B cell (primary cell): ENCODE measurements around the gene ATXN7L3. TPM values are rescaled to one million over a fixed set of nuclear protein-coding genes. Genes with fewer than 3 reads are reported as not detected.

ENCODE experiments used
- ATAC-seq: fragments of 200-7000 bp; cut with Tn5 transposase; one replicate; pipeline ENCODE4 v1.10.0; 2021; ENCODE audit warnings: low read depth, mild to moderate bottlenecking, moderate number of reproducible peaks, moderate library complexity
- CTCF ChIA-PET: fragments of 350-600 bp; sonication (Branson Sonifier 250); formaldehyde crosslinking; loops from one replicate; lab custom pipeline; 2021; ENCODE audit warnings: antibody characterized with exemption, inconsistent platforms; lab: Charles Lee
- POLR2A ChIA-PET: fragments of 350-600 bp; sonication (Branson Sonifier 250); formaldehyde crosslinking; loops from one replicate; lab custom pipeline; 2021; ENCODE audit warnings: antibody characterized with exemption; lab: Charles Lee
- DNase-seq: peaks from one replicate; pipeline ENCODE4 v3.0.0; 2013
- H2AFZ ChIP-seq: 2 replicates; pipeline ENCODE4 v1.6.1; 2012; ENCODE audit warnings: mild to moderate bottlenecking, low read depth, low read length; ENCODE audit not compliant: insufficient read depth, poor library complexity, severe bottlenecking
- H3K27ac ChIP-seq, 2 donors: 1 replicate in 1 of 2; 2 replicates in 1 of 2; pipeline ENCODE4 v1.5.1; 2012 to 2013; ENCODE audit warnings: low read length in 2 of 2, mild to moderate bottlenecking in 2 of 2, moderate library complexity in 1 of 2
- H3K27me3 ChIP-seq, 4 experiments: fragments of 200-600 bp in 1 of 4; sonication (generic) in 1 of 4; replicated peaks in 1 of 4; 1 replicate in 2 of 4; 2 replicates in 2 of 4; pipeline versions ENCODE4 v1.6.1 to v1.7.0; 2013 to 2016; ENCODE audit warnings: low read length in 3 of 4, mild to moderate bottlenecking in 2 of 4, mixed read lengths in 1 of 4, moderate library complexity in 1 of 4; ENCODE audit not compliant: insufficient read depth in 4 of 4, control insufficient read depth in 3 of 4; ENCODE audit errors: control extremely low read depth in 1 of 4
- H3K36me3 ChIP-seq, 2 experiments: replicated peaks in 1 of 2; 1 replicate in 1 of 2; 2 replicates in 1 of 2; pipeline versions ENCODE4 v1.6.1 to v1.7.1; 2013; ENCODE audit warnings: low read length in 1 of 2; ENCODE audit not compliant: insufficient read depth in 2 of 2, control insufficient read depth in 1 of 2; ENCODE audit errors: control extremely low read depth in 1 of 2, extremely low read depth in 1 of 2
- H3K4me1 ChIP-seq, 2 donors: fragments of 200-600 bp in 1 of 2; sonication (generic) in 1 of 2; 1 replicate in 1 of 2; 2 replicates in 1 of 2; pipeline versions ENCODE4 v1.5.1 to v1.6.1; 2013 to 2017; ENCODE audit warnings: low read length in 2 of 2; ENCODE audit not compliant: control insufficient read depth in 2 of 2, insufficient read depth in 2 of 2
- H3K4me2 ChIP-seq: replicated peaks from 2 replicates; pipeline ENCODE3; 2012; ENCODE audit warnings: mild to moderate bottlenecking, low read depth, low read length; ENCODE audit not compliant: poor library complexity, severe bottlenecking
- H3K4me3 ChIP-seq, 5 experiments: fragments of 200-600 bp in 1 of 5; sonication (generic) in 1 of 5; 1 replicate in 3 of 5; 2 replicates in 2 of 5; pipeline versions ENCODE4 v1.5.1 to v1.7.0; 2011 to 2016; ENCODE audit warnings: low read length in 4 of 5, mild to moderate bottlenecking in 4 of 5, low read depth in 2 of 5, control low read depth in 1 of 5, moderate library complexity in 1 of 5; ENCODE audit not compliant: insufficient read depth in 1 of 5; ENCODE audit errors: control extremely low read depth in 1 of 5, extremely low read depth in 1 of 5
- H3K79me2 ChIP-seq: fragments of 200-600 bp; sonication (generic); one replicate; pipeline ENCODE4 v1.6.0; 2016; ENCODE audit warnings: low read length; ENCODE audit not compliant: control insufficient read depth, insufficient read depth
- H3K9ac ChIP-seq: fragments of 200-600 bp; sonication (generic); 2 replicates; pipeline ENCODE4 v1.6.1; 2017; ENCODE audit warnings: mild to moderate bottlenecking, low read length, moderate library complexity
- H3K9me3 ChIP-seq, 3 donors: one replicate each; pipeline versions ENCODE4 v1.6.1 to v1.7.1; 2013; ENCODE audit warnings: low read length in 2 of 3; ENCODE audit not compliant: control insufficient read depth in 2 of 3, insufficient read depth in 1 of 3; ENCODE audit errors: control extremely low read depth in 1 of 3
- H4K20me1 ChIP-seq: 2 replicates; pipeline ENCODE4 v1.6.0; 2012; ENCODE audit warnings: mild to moderate bottlenecking, low read length; ENCODE audit not compliant: insufficient read depth, control insufficient read depth, poor library complexity, severe bottlenecking
- H3K27ac Mint-ChIP-seq: one replicate; pipeline ENCODE4 v1.8.0; 2021; ENCODE audit warnings: mixed read lengths
- H3K27me3 Mint-ChIP-seq: one replicate; pipeline ENCODE4 v1.8.0; 2021; ENCODE audit warnings: mixed read lengths
- H3K4me1 Mint-ChIP-seq: one replicate; pipeline ENCODE4 v1.8.0; 2021; ENCODE audit warnings: mixed read lengths
- H3K4me3 Mint-ChIP-seq: one replicate; pipeline ENCODE4 v1.8.0; 2021; ENCODE audit warnings: mixed read lengths
- H3K9me3 Mint-ChIP-seq: one replicate; pipeline ENCODE4 v1.8.0; 2022; ENCODE audit warnings: mixed read lengths; ENCODE audit not compliant: insufficient read depth
- CTCF ChIP-seq: fragments of 200-600 bp; IDR thresholded peaks from one replicate; pipeline ENCODE4 v1.8.0; 2022; ENCODE audit warnings: antibody characterized with exemption, mild to moderate bottlenecking
- EZH2 ChIP-seq: IDR thresholded peaks from 2 replicates; pipeline ENCODE4 v1.6.1; 2012; ENCODE audit warnings: borderline replicate concordance, low read depth, mild to moderate bottlenecking, moderate library complexity, low read length; ENCODE audit not compliant: insufficient read depth, poor library complexity, severe bottlenecking
- WGBS: methylation state at CpG from one replicate; pipeline ENCODE4 v1.1.5; 2013; ENCODE audit warnings: missing lambda C conversion rate; ENCODE audit not compliant: insufficient coverage; 5-methylcytosine and 5-hydroxymethylcytosine counted together
- intact Hi-C: fragments of 100-400 bp; cut with micrococcal nuclease; formaldehyde crosslinking; loops from one replicate; pipeline ENCODE4 v1.10.0; 2022
- polyA plus RNA-seq: library from polyadenylated mRNA; depleted of rRNA; stranded (reverse); fragments of >200 nt; gene quantifications from 2 replicates; pipeline ENCODE4 v1.2.3, GENCODE V29; 2012
- total RNA-seq, 2 donors: library from RNA; stranded (reverse); fragments of 120-200 nt in 1 of 2; gene quantifications; 1 replicate in 1 of 2; 2 replicates in 1 of 2; pipeline versions ENCODE4 v1.2.3 to v1.2.4, GENCODE V29; 2013 to 2022

The ATXN7L3 gene
- total and polyA plus RNA-seq, 2 donors (not counting 1 experiment from before 2014, with no cell fraction given): 63.6 to 107 TPM

- no peak overlapping the region for H3K4me2 ChIP-seq
- ChIA-PET POLR2A (no interaction called here), CTCF (interaction anchor here (1.2 kb wide), 1 partner anchor 36 kb away, joined by 3 read pairs; no protein-coding TSS in a partner anchor)
- no peaks in the 10 kb centered on the region for H3K27me3 Mint-ChIP-seq
- H3K9me3 Mint-ChIP-seq: no peaks in the 10 kb centered on the region
- H4K20me1 ChIP-seq: no peaks in the 10 kb centered on the region
- TF ChIP-seq CTCF: no peak
- no peak for TF ChIP-seq EZH2
- no peak overlapping the region for H3K27ac ChIP-seq
- WGBS: 94% methylated on average over 4 of the region's 4 CpGs
- no peaks in the 10 kb centered on the region for H3K36me3 ChIP-seq
- H3K9me3 ChIP-seq: no peaks in the 10 kb centered on the region
- H3K4me3 ChIP-seq: no peak overlapping the region
- DNase-seq: no peak
- H3K79me2 ChIP-seq: no peaks in the 10 kb centered on the region
- no peak overlapping the region for H3K4me3 Mint-ChIP-seq
- H3K4me1 Mint-ChIP-seq: no peaks in the 10 kb centered on the region
- no peak for ATAC-seq
- no peak overlapping the region for H3K27ac Mint-ChIP-seq
- no peak overlapping the region for H2AFZ ChIP-seq
- intact Hi-C loops: no loop called here
- no peaks in the 10 kb centered on the region for H3K27me3 ChIP-seq
- H3K4me1 ChIP-seq: no peaks in the 10 kb centered on the region
- no peak overlapping the region for H3K9ac ChIP-seq
These were observed 51.9 kb downstream of the ATXN7L3 start for GRCh38 chr17:44147812-44148211.

GRCh38 chr17:44146375-44147346, 53.0 kb downstream of the ATXN7L3 start:
- Mint-ChIP-seq H3K4me1 (peaks cover 5% of the 10 kb centered on the region), H3K27me3 (no peaks in the 10 kb centered on the region), H3K4me3 (no peak overlapping the region), H3K9me3 (no peaks in the 10 kb centered on the region), H3K27ac (no peak overlapping the region)
- no peak for TF ChIP-seq CTCF
- TF ChIP-seq EZH2: no peak
- no peak overlapping the region for H3K4me3 ChIP-seq
- ChIA-PET CTCF (interaction anchor here (1.2 kb wide), 1 partner anchor 13 kb away, joined by 4 read pairs; no protein-coding TSS in a partner anchor), POLR2A (no interaction called here)
- no peak overlapping the region for H3K9ac ChIP-seq
- intact Hi-C loops: no loop called here
- H3K27me3 ChIP-seq: no peaks in the 10 kb centered on the region
- H3K9me3 ChIP-seq: no peaks in the 10 kb centered on the region
- DNase-seq (no peak), ATAC-seq (no peak)
- no peaks in the 10 kb centered on the region for H4K20me1 ChIP-seq
- H3K36me3 ChIP-seq: no peaks in the 10 kb centered on the region
- no peaks in the 10 kb centered on the region for H3K79me2 ChIP-seq
- WGBS: 100% methylated on average over 1 of the region's 2 CpGs
- H3K4me1 ChIP-seq: peaks cover 6 to 7% of the 10 kb centered on the region in 2 donors
- no peak overlapping the region for H3K27ac ChIP-seq
- H2AFZ ChIP-seq: no peak overlapping the region
- no peak overlapping the region for H3K4me2 ChIP-seq
